CD4-positive, alpha-beta T cell treated with Interferon alpha-2 for 1 hour (primary cell): Measurements from ENCODE around the gene SLC38A3.
"Not testable (repeated sequence)": the region's sequence is repeated elsewhere in the genome, so short reads cannot be mapped to it uniquely, and the experiment has no call there.

ENCODE experiments used
- DNase-seq, 2 donors: peaks; one replicate each; pipeline ENCODE4 v3.0.0-alpha.2; 2020 to 2022

Gene SLC38A3

GRCh38 chr3:50235716-50236483 lies 30.8 kb downstream of the SLC38A3 start, which contains the start of gene GNAI2:
GNAI2 (plus strand) TSS chr3:50236204; CDS start chr3:50236336, 132 bp downstream.
- DNase-seq, result peak; percentile 99

GRCh38 chr3:50236484-50237132 lies 31.5 kb downstream of the SLC38A3 start:
- no peak for DNase-seq

- peak in 1 of 2 donors; percentile 48 for DNase-seq
These were observed 32.1 kb downstream of the SLC38A3 start for GRCh38 chr3:50237133-50237651.

GRCh38 chr3:50237754-50238548 lies 32.9 kb downstream of the SLC38A3 start:
- DNase-seq, result peak; percentile 84 to 88

- no peak for DNase-seq
These were observed 33.5 kb downstream of the SLC38A3 start for GRCh38 chr3:50238549-50239026.

- DNase-seq, result no peak
These were observed 34.6 kb downstream of the SLC38A3 start for GRCh38 chr3:50239649-50240048.

GRCh38 chr3:50241163-50241562 lies 36.1 kb downstream of the SLC38A3 start:
- no peak for DNase-seq

GRCh38 chr3:50241713-50242380 lies 36.8 kb downstream of the SLC38A3 start:
- no peak for DNase-seq

GRCh38 chr3:50242381-50242770 lies 37.3 kb downstream of the SLC38A3 start:
- DNase-seq, result no peak

- peak; percentile 59 to 84 for DNase-seq
These were observed 37.9 kb downstream of the SLC38A3 start for GRCh38 chr3:50242851-50243542.

- no peak for DNase-seq
These were observed 38.4 kb downstream of the SLC38A3 start for GRCh38 chr3:50243543-50243895.

- DNase-seq, result not testable (repeated sequence)
These were observed 39.7 kb downstream of the SLC38A3 start for GRCh38 chr3:50244813-50245212.

- no peak for DNase-seq
These were observed 40.2 kb downstream of the SLC38A3 start for GRCh38 chr3:50245251-50245745.

GRCh38 chr3:50245831-50246516 lies 40.9 kb downstream of the SLC38A3 start:
- peak; percentile 89 to 94 for DNase-seq

GRCh38 chr3:50246517-50246954 lies 41.5 kb downstream of the SLC38A3 start:
- DNase-seq, result peak; percentile 75 to 86

GRCh38 chr3:50248387-50248786 lies 43.3 kb downstream of the SLC38A3 start:
- DNase-seq, result no peak

GRCh38 chr3:50249457-50249856 lies 44.4 kb downstream of the SLC38A3 start:
- no peak for DNase-seq

- no peak for DNase-seq
These were observed 45.4 kb downstream of the SLC38A3 start for GRCh38 chr3:50250514-50250913.

- no peak for DNase-seq
These were observed 46.1 kb downstream of the SLC38A3 start for GRCh38 chr3:50251220-50251619.

GRCh38 chr3:50254577-50255250 lies 49.6 kb downstream of the SLC38A3 start:
- DNase-seq, result peak in 1 of 2 donors; percentile 59
